Measurements from ENCODE around the gene ISOC2. TPM values are rescaled to one million over a fixed set of nuclear protein-coding genes. Genes with fewer than 3 reads are reported as not detected.

The ISOC2 gene
- total RNA-seq, 4 donors from 2014 or later, result 71.1 to 142 (median 97.6) TPM

DNA sequence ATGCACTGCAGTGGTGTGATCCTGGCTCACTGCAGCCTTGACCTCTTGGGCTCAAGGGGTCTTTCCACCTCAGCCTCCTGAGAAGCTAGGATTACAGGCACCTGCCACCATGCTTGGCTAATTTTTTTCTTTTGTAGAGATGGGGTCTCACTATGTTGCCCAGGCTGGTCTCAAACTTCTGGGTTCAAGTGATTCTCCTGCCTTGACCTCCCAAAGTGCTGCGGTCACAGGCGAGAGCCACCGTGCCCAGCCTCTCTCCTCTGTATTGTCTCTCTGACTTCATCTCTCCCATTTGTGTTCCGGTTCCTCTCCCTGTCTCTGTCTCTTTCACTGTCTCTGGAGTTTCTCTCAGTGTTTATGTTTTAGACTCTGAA lies 4.8 kb upstream of the ISOC2 start:
- peaks cover 3 to 12% (median 9%) of the 10 kb centered on the region in 4 donors for H3K4me1 ChIP-seq
- DNase-seq, result no peak
- intact Hi-C loops (cut with DNase I; ENCODE audit: low total_unique reads), result loop anchor here (2.0 kb wide), 1 partner anchor 39 kb away; no protein-coding TSS in a partner anchor
- H3K4me3 ChIP-seq, result no peak overlapping the region
- WGBS, 2 donors (ENCODE audit: low coverage in 1 of 2), result 90 to 100% methylated on average over 1 to 4 of the region's 4 CpGs
- in situ Hi-C loops (cut with MboI; ENCODE audit: low pct_ligation_motif_present in 1 of 4, low pct_unique_long_range_greater_than_20kb in 1 of 4, low sequenced_read_pairs in 3 of 4), result no loop called here
- no peaks in the 10 kb centered on the region for H3K27me3 ChIP-seq
- H3K27ac ChIP-seq, result no peak overlapping the region
- H3K36me3 ChIP-seq, result no peaks in the 10 kb centered on the region
- no peaks in the 10 kb centered on the region for H3K9me3 ChIP-seq
- no peak for TF ChIP-seq POLR2AphosphoS5 (IDR thresholded peaks at IDR 0.05)
- TF ChIP-seq POLR2A (IDR thresholded peaks at IDR 0.05), result no peak
- TF ChIP-seq, protein P1, sequence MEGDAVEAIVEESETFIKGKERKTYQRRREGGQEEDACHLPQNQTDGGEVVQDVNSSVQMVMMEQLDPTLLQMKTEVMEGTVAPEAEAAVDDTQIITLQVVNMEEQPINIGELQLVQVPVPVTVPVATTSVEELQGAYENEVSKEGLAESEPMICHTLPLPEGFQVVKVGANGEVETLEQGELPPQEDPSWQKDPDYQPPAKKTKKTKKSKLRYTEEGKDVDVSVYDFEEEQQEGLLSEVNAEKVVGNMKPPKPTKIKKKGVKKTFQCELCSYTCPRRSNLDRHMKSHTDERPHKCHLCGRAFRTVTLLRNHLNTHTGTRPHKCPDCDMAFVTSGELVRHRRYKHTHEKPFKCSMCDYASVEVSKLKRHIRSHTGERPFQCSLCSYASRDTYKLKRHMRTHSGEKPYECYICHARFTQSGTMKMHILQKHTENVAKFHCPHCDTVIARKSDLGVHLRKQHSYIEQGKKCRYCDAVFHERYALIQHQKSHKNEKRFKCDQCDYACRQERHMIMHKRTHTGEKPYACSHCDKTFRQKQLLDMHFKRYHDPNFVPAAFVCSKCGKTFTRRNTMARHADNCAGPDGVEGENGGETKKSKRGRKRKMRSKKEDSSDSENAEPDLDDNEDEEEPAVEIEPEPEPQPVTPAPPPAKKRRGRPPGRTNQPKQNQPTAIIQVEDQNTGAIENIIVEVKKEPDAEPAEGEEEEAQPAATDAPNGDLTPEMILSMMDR (IDR thresholded peaks at IDR 0.05), result no peak
- TF ChIP-seq EP300 (IDR thresholded peaks at IDR 0.05; ENCODE audit: low read depth), result no peak

- in situ Hi-C loops (cut with MboI; ENCODE audit: low pct_ligation_motif_present in 1 of 4, low pct_unique_long_range_greater_than_20kb in 1 of 4, low sequenced_read_pairs in 3 of 4) (no loop called here), intact Hi-C loops (cut with DNase I; ENCODE audit: low total_unique reads) (loop anchor here (2.0 kb wide), 1 partner anchor 39 kb away; no protein-coding TSS in a partner anchor)
- WGBS, 2 donors (ENCODE audit: low coverage in 1 of 2), result 81% methylated on average over 11 of the region's 11 CpGs; no CpG with 5 or more reads in 1 of the 2 donors
- Histone ChIP-seq H3K36me3 (no peaks in the 10 kb centered on the region), H3K4me1 (peaks cover 6 to 18% (median 15%) of the 10 kb centered on the region in 4 donors), H3K27me3 (no peaks in the 10 kb centered on the region), H3K4me3 (no peak overlapping the region), H3K27ac (no peak overlapping the region), H3K9me3 (no peaks in the 10 kb centered on the region)
- TF ChIP-seq, protein P1 (IDR thresholded peaks at IDR 0.05), result no peak
- TF ChIP-seq POLR2AphosphoS5 (IDR thresholded peaks at IDR 0.05) (no peak), POLR2A (IDR thresholded peaks at IDR 0.05) (no peak), EP300 (IDR thresholded peaks at IDR 0.05; ENCODE audit: low read depth) (no peak)
- DNase-seq, result no peak
These were observed 4.2 kb upstream of the ISOC2 start for GRCh38 chr19:55465460-55466240.

DNA sequence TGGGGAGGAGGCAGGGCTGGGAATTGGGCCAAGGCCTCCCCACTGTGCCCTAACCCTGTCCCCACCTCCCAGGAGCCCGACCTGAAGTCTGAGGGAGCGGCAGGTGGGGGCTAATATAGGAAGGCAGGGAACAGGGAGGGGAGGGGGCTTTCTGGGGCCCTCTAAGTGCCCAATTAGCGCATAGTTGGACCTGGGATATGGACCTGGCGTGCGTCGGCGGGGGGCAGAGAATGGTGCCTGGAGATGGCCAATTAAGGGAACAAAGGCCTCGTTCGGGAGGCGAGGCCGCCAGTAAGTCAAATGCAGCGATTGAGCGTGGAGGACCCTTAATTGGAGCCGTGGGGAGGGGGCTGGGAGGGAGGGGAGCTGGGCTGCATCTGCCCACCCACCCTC lies 3.2 kb upstream of the ISOC2 start, which contains the start of gene C19orf85:
C19orf85 (minus strand) TSS at position 90 of the 393 bp plus-strand sequence. CDS start 197 bp downstream, outside the sequence.
- Histone ChIP-seq H3K4me3 (no peak within 1 kb of the TSS), H3K9me3 (no peaks in the 10 kb centered on the region), H3K4me1 (peaks cover 9 to 28% (median 22%) of the 10 kb centered on the region in 4 donors), H3K27ac (no peak within 1 kb of the TSS), H3K27me3 (no peaks in the 10 kb centered on the region), H3K36me3 (no peaks in the 10 kb centered on the region)
- no peak for TF ChIP-seq POLR2AphosphoS5 (IDR thresholded peaks at IDR 0.05)
- TF ChIP-seq EP300 (IDR thresholded peaks at IDR 0.05; ENCODE audit: low read depth), result no peak
- TF ChIP-seq, protein P1 (IDR thresholded peaks at IDR 0.05), result no peak
- 71% methylated on average over 14 of the region's 14 CpGs; no CpG with 5 or more reads in 1 of the 2 donors for WGBS, 2 donors (ENCODE audit: low coverage in 1 of 2)
- intact Hi-C loops (cut with DNase I; ENCODE audit: low total_unique reads) (no loop called here), in situ Hi-C loops (cut with MboI; ENCODE audit: low pct_ligation_motif_present in 1 of 4, low pct_unique_long_range_greater_than_20kb in 1 of 4, low sequenced_read_pairs in 3 of 4) (no loop called here)
- no peak for DNase-seq

- in situ Hi-C loops (cut with MboI; ENCODE audit: low pct_ligation_motif_present in 1 of 4, low pct_unique_long_range_greater_than_20kb in 1 of 4, low sequenced_read_pairs in 3 of 4) (no loop called here), intact Hi-C loops (cut with DNase I; ENCODE audit: low total_unique reads) (no loop called here)
- Histone ChIP-seq H3K4me3 (no peak overlapping the region), H3K36me3 (no peaks in the 10 kb centered on the region), H3K27ac (no peak overlapping the region), H3K4me1 (peaks cover 9 to 31% (median 23%) of the 10 kb centered on the region in 4 donors), H3K27me3 (no peaks in the 10 kb centered on the region), H3K9me3 (no peaks in the 10 kb centered on the region)
- TF ChIP-seq POLR2AphosphoS5 (IDR thresholded peaks at IDR 0.05), result no peak
- TF ChIP-seq, protein P1 (IDR thresholded peaks at IDR 0.05), result no peak
- no peak for DNase-seq
- WGBS, 2 donors (ENCODE audit: low coverage in 1 of 2), result 76% methylated on average over 22 of the region's 23 CpGs; no CpG with 5 or more reads in 1 of the 2 donors
These were observed 2.7 kb upstream of the ISOC2 start for GRCh38 chr19:55464039-55464661.

Measured in transverse colon (tissue), 4 donors.